Naive thymus-derived CD4-positive, alpha-beta T cell (primary cell): ENCODE data around the gene NDUFV2. TPM values are rescaled to one million over a fixed set of nuclear protein-coding genes. Genes with fewer than 3 reads are reported as not detected.
"Not testable (repeated sequence)": the region's sequence is repeated elsewhere in the genome, so short reads cannot be mapped to it uniquely, and the experiment has no call there.

Experiments
- ATAC-seq: fragments of 150-1000 bp; cut with Tn5 transposase; 2 replicates; pipeline ENCODE4 v1.10.0; 2021; ENCODE audit warnings: mild to moderate bottlenecking, moderate library complexity
- CTCF ChIA-PET: fragments of 350-600 bp; sonication (Branson Sonifier 250); formaldehyde crosslinking; loops from one replicate; lab custom pipeline; 2021; ENCODE audit warnings: antibody characterized with exemption; lab: Charles Lee
- POLR2A ChIA-PET: fragments of 350-600 bp; sonication (Branson Sonifier 250); formaldehyde crosslinking; loops from one replicate; lab custom pipeline; 2021; ENCODE audit warnings: antibody characterized with exemption, inconsistent platforms; lab: Charles Lee
- DNase-seq, 9 donors: peaks; one replicate each; pipeline versions ENCODE4 v3.0.0 to v3.0.0-alpha.2; 2020 to 2022; ENCODE audit warnings: mixed read lengths in 1 of 9
- H3K27ac ChIP-seq: one replicate; pipeline ENCODE4 v1.7.0; 2013; ENCODE audit warnings: mild to moderate bottlenecking, low read depth, low read length, moderate library complexity
- H3K27me3 ChIP-seq, 2 donors: one replicate each; pipeline ENCODE4 v1.7.0; 2013; ENCODE audit warnings: low read length in 2 of 2, mild to moderate bottlenecking in 2 of 2, moderate library complexity in 2 of 2; ENCODE audit not compliant: control insufficient read depth in 2 of 2, insufficient read depth in 2 of 2
- H3K36me3 ChIP-seq, 3 experiments: 1 replicate in 2 of 3; 2 replicates in 1 of 3; pipeline ENCODE4 v1.7.0; 2013; ENCODE audit warnings: low read length in 3 of 3, mild to moderate bottlenecking in 3 of 3, moderate library complexity in 1 of 3; ENCODE audit not compliant: insufficient read depth in 3 of 3, control insufficient read depth in 2 of 3
- H3K4me1 ChIP-seq, 2 donors: one replicate each; pipeline ENCODE4 v1.7.0; 2013; ENCODE audit warnings: low read length in 2 of 2, mild to moderate bottlenecking in 2 of 2, moderate library complexity in 1 of 2; ENCODE audit not compliant: control insufficient read depth in 2 of 2, insufficient read depth in 2 of 2
- H3K4me3 ChIP-seq: 2 replicates; pipeline ENCODE4 v1.7.0; 2013; ENCODE audit warnings: mild to moderate bottlenecking, low read length
- H3K9me3 ChIP-seq, 3 experiments: 1 replicate in 2 of 3; 2 replicates in 1 of 3; pipeline ENCODE4 v1.7.0; 2013; ENCODE audit warnings: low read length in 3 of 3; ENCODE audit not compliant: control insufficient read depth in 2 of 3
- H3K27ac Mint-ChIP-seq, 9 donors: one replicate each; pipeline ENCODE4 v1.8.0; 2020 to 2022; ENCODE audit warnings: mixed read lengths in 9 of 9, mild to moderate bottlenecking in 8 of 9, moderate library complexity in 5 of 9, inconsistent platforms in 2 of 9
- H3K27me3 Mint-ChIP-seq, 5 donors: one replicate each; pipeline ENCODE4 v1.8.0; 2021 to 2022; ENCODE audit warnings: mixed read lengths in 5 of 5, mild to moderate bottlenecking in 1 of 5
- H3K36me3 Mint-ChIP-seq, 5 donors: one replicate each; pipeline ENCODE4 v1.8.0; 2020 to 2022; ENCODE audit warnings: mixed read lengths in 5 of 5, mild to moderate bottlenecking in 3 of 5, inconsistent platforms in 1 of 5
- H3K4me1 Mint-ChIP-seq, 7 donors: one replicate each; pipeline ENCODE4 v1.8.0; 2020 to 2022; ENCODE audit warnings: mixed read lengths in 7 of 7, mild to moderate bottlenecking in 3 of 7, inconsistent platforms in 1 of 7
- H3K4me3 Mint-ChIP-seq, 10 donors: one replicate each; pipeline ENCODE4 v1.8.0; 2020 to 2022; ENCODE audit warnings: mild to moderate bottlenecking in 10 of 10, mixed read lengths in 10 of 10, moderate library complexity in 6 of 10, inconsistent platforms in 2 of 10
- H3K9me3 Mint-ChIP-seq, 11 donors: one replicate each; pipeline ENCODE4 v1.8.0; 2020 to 2022; ENCODE audit warnings: mixed read lengths in 11 of 11, mild to moderate bottlenecking in 4 of 11, inconsistent platforms in 1 of 11, moderate library complexity in 1 of 11
- intact Hi-C, 2 donors: fragments of 100-400 bp; cut with micrococcal nuclease; formaldehyde crosslinking; loops; one replicate each; pipeline ENCODE4 v1.15.1; 2023
- polyA plus RNA-seq, 2 donors: library from polyadenylated mRNA; unstranded; fragments of 300-500 nt; fragmentation: Illumina TruSeq; gene quantifications; one replicate each; pipeline ENCODE4 v1.2.3, GENCODE V29; 2021
- total RNA-seq, 6 experiments: library from RNA in 5 of 6; stranded (reverse) in 5 of 6; gene quantifications; 1 replicate in 5 of 6; 2 replicates in 1 of 6; pipeline ENCODE4 v1.2.3 and lab custom pipeline; 2021 to 2026

Gene NDUFV2
- total and polyA plus RNA-seq, 7 experiments from 2014 or later = 127 to 198 (median 171) TPM

GRCh38 chr18:9162663-9163062 lies 60.2 kb downstream of the NDUFV2 start:
- CTCF ChIA-PET, POLR2A ChIA-PET, H3K27me3 Mint-ChIP-seq, intact Hi-C loops, H3K27ac ChIP-seq, H3K4me3 ChIP-seq, H3K36me3 ChIP-seq, H3K27ac Mint-ChIP-seq, DNase-seq, ATAC-seq, H3K27me3 ChIP-seq: not testable (repeated sequence)
- peaks cover 0 to 36% (median 23%) of the 10 kb centered on the region in 11 donors for H3K9me3 Mint-ChIP-seq
- H3K4me3 Mint-ChIP-seq = peak overlapping the region in 2 of 10 donors; percentile 31 to 40
- peaks cover 8 to 22% of the 10 kb centered on the region in 2 donors for H3K4me1 ChIP-seq
- peaks cover 29 to 56% (median 39%) of the 10 kb centered on the region in 5 donors for H3K36me3 Mint-ChIP-seq
- H3K9me3 ChIP-seq = peaks cover 0 to 14% (median 0%) of the 10 kb centered on the region in 3 experiments
- peaks cover 23 to 65% (median 49%) of the 10 kb centered on the region in 7 donors for H3K4me1 Mint-ChIP-seq

GRCh38 chr18:9164149-9164548 lies 61.6 kb downstream of the NDUFV2 start:
- Mint-ChIP-seq H3K4me1 (peaks cover 16 to 64% (median 53%) of the 10 kb centered on the region in 7 donors), H3K4me3 (peak overlapping the region in 3 of 10 donors; percentile 14 to 40 (median 36)), H3K27ac (peak overlapping the region in 2 of 9 donors; percentile 2 to 44), H3K36me3 (peaks cover 29 to 59% (median 44%) of the 10 kb centered on the region in 5 donors), H3K9me3 (peaks cover 0 to 46% (median 27%) of the 10 kb centered on the region in 11 donors)
- intact Hi-C loops = loop anchor here in 1 of 2 donors (2.0 kb wide), 1 partner anchor 15 kb away; no protein-coding TSS in a partner anchor
- ATAC-seq, H3K4me3 ChIP-seq, H3K27me3 Mint-ChIP-seq, H3K27ac ChIP-seq, H3K27me3 ChIP-seq, DNase-seq, H3K36me3 ChIP-seq: not testable (repeated sequence)
- POLR2A ChIA-PET = interaction anchor here (0.6 kb wide), 1 partner anchor 32 kb away, joined by 3 read pairs; no protein-coding TSS in a partner anchor
- CTCF ChIA-PET = interaction anchor here (0.6 kb wide), 1 partner anchor 25 kb away, joined by 3 read pairs; no protein-coding TSS in a partner anchor
- H3K4me1 ChIP-seq = peaks cover 0 to 11% of the 10 kb centered on the region in 2 donors
- H3K9me3 ChIP-seq = peaks cover 0 to 14% (median 0%) of the 10 kb centered on the region in 3 experiments

GRCh38 chr18:9165883-9166282 lies 63.4 kb downstream of the NDUFV2 start:
- H3K9me3 ChIP-seq = peaks cover 0 to 14% (median 0%) of the 10 kb centered on the region in 3 experiments
- H3K27me3 Mint-ChIP-seq, H3K27me3 ChIP-seq, H3K4me3 ChIP-seq, ATAC-seq, H3K27ac ChIP-seq, POLR2A ChIA-PET, H3K36me3 ChIP-seq, H3K27ac Mint-ChIP-seq, DNase-seq, CTCF ChIA-PET, H3K4me1 ChIP-seq, H3K4me3 Mint-ChIP-seq: not testable (repeated sequence)
- Mint-ChIP-seq H3K9me3 (peaks cover 0 to 56% (median 37%) of the 10 kb centered on the region in 11 donors), H3K4me1 (peaks cover 21 to 74% (median 60%) of the 10 kb centered on the region in 7 donors), H3K36me3 (peaks cover 29 to 69% (median 53%) of the 10 kb centered on the region in 5 donors)
- intact Hi-C loops = loop anchor here in 1 of 2 donors (2.0 kb wide), 1 partner anchor 13 kb away; no protein-coding TSS in a partner anchor

- peaks cover 12 to 23% of the 10 kb centered on the region in 2 donors for H3K4me1 ChIP-seq
- H3K4me3 ChIP-seq, POLR2A ChIA-PET, intact Hi-C loops, DNase-seq, H3K27ac ChIP-seq, H3K27me3 ChIP-seq, H3K27me3 Mint-ChIP-seq, H3K9me3 ChIP-seq, H3K36me3 ChIP-seq, CTCF ChIA-PET, ATAC-seq: not testable (repeated sequence)
- peaks cover 0 to 43% (median 15%) of the 10 kb centered on the region in 11 donors for H3K9me3 Mint-ChIP-seq
- peaks cover 33 to 83% (median 61%) of the 10 kb centered on the region in 7 donors for H3K4me1 Mint-ChIP-seq
- peak overlapping the region in 4 of 9 donors; percentile 12 to 58 (median 28) for H3K27ac Mint-ChIP-seq
- peaks cover 7 to 58% (median 33%) of the 10 kb centered on the region in 5 donors for H3K36me3 Mint-ChIP-seq
- peak overlapping the region in 8 of 10 donors; percentile 12 to 63 (median 37) for H3K4me3 Mint-ChIP-seq
Observed at GRCh38 chr18:9169515-9169914, 67.0 kb downstream of the NDUFV2 start.

GRCh38 chr18:9171919-9172318 lies 69.4 kb downstream of the NDUFV2 start:
- H3K27me3 Mint-ChIP-seq, POLR2A ChIA-PET, H3K36me3 ChIP-seq, ATAC-seq, H3K27me3 ChIP-seq, H3K9me3 ChIP-seq, H3K27ac ChIP-seq, intact Hi-C loops, H3K4me3 ChIP-seq, DNase-seq: not testable (repeated sequence)
- peaks cover 34 to 96% (median 71%) of the 10 kb centered on the region in 7 donors for H3K4me1 Mint-ChIP-seq
- H3K36me3 Mint-ChIP-seq = peaks cover 3 to 57% (median 28%) of the 10 kb centered on the region in 5 donors
- peaks cover 21 to 23% of the 10 kb centered on the region in 2 donors for H3K4me1 ChIP-seq
- peak overlapping the region in 7 of 9 donors; percentile 25 to 82 (median 55) for H3K27ac Mint-ChIP-seq
- H3K9me3 Mint-ChIP-seq = peaks cover 0 to 33% (median 6%) of the 10 kb centered on the region in 11 donors
- CTCF ChIA-PET = interaction anchor here (0.8 to 0.9 kb wide), 2 partner anchors 15 to 95 kb away, joined by 3 read pairs; no protein-coding TSS in a partner anchor
- peak overlapping the region in 8 of 10 donors; percentile 19 to 72 (median 48) for H3K4me3 Mint-ChIP-seq

GRCh38 chr18:9172506-9173127 lies 70.1 kb downstream of the NDUFV2 start:
- H3K4me1 ChIP-seq = peaks cover 23 to 27% of the 10 kb centered on the region in 2 donors
- H3K9me3 ChIP-seq = no peaks in the 10 kb centered on the region
- H3K27ac ChIP-seq = no peak overlapping the region
- ChIA-PET POLR2A (interaction anchor here (0.7 kb wide), 1 partner anchor 90 kb away, joined by 7 read pairs; no protein-coding TSS in a partner anchor), CTCF (interaction anchor here (0.8 kb wide), 1 partner anchor 96 kb away, joined by 3 read pairs; no protein-coding TSS in a partner anchor)
- peaks cover 33 to 98% (median 74%) of the 10 kb centered on the region in 7 donors for H3K4me1 Mint-ChIP-seq
- H3K4me3 ChIP-seq = no peak overlapping the region
- peak overlapping the region in 7 of 9 donors; percentile 25 to 82 (median 44) for H3K27ac Mint-ChIP-seq
- H3K4me3 Mint-ChIP-seq = peak overlapping the region in 7 of 10 donors; percentile 38 to 72 (median 51)
- peaks cover 0 to 4% (median 0%) of the 10 kb centered on the region in 3 experiments for H3K36me3 ChIP-seq
- H3K36me3 Mint-ChIP-seq = peaks cover 3 to 57% (median 29%) of the 10 kb centered on the region in 5 donors
- H3K27me3 Mint-ChIP-seq = no peaks in the 10 kb centered on the region
- intact Hi-C loops = no loop called here
- H3K9me3 Mint-ChIP-seq = peaks cover 0 to 33% (median 6%) of the 10 kb centered on the region in 11 donors
- DNase-seq (no peak), ATAC-seq (no peak)
- H3K27me3 ChIP-seq = no peaks in the 10 kb centered on the region
